GM12873 (cell line): ENCODE results near the gene TSHR.

Source experiments
- CTCF ChIP-seq: IDR thresholded peaks from 2 replicates; pipeline ENCODE4 v1.5.1; 2012; ENCODE audit warnings: low read depth, mild to moderate bottlenecking, moderate library complexity, low read length, control low read depth; ENCODE audit not compliant: insufficient read depth; ENCODE audit errors: missing control alignments

TSHR gene

GRCh38 chr14:81169267-81169666, 213.8 kb downstream of the TSHR start:
- no peak for TF ChIP-seq CTCF

GRCh38 chr14:81169711-81170103, 214.3 kb downstream of the TSHR start:
- TF ChIP-seq CTCF: no peak

GRCh38 chr14:81170104-81170828, 214.8 kb downstream of the TSHR start:
- TF ChIP-seq CTCF: peak; percentile 88

- TF ChIP-seq CTCF: no peak
Measured at GRCh38 chr14:81170829-81171195, 215.4 kb downstream of the TSHR start.

GRCh38 chr14:81172353-81172752, 216.9 kb downstream of the TSHR start:
- no peak for TF ChIP-seq CTCF

- no peak for TF ChIP-seq CTCF
Measured at GRCh38 chr14:81172881-81173280, 217.5 kb downstream of the TSHR start.

- no peak for TF ChIP-seq CTCF
Measured at GRCh38 chr14:81176241-81176640, 220.8 kb downstream of the TSHR start.
